ENCODE data around the gene COPS2. TPM values are rescaled to one million over a fixed set of nuclear protein-coding genes. Genes with fewer than 3 reads are reported as not detected.

COPS2 gene
- polyA plus RNA-seq, 2 of the 4 experiments (the other 2 are of a cell fraction) = 64.8 to 66.6 TPM

- no peak for FAIRE-seq
- ATAC-seq = no peak
- Histone ChIP-seq H3K9me3 (no peaks in the 10 kb centered on the region), H3K4me1 (0 out of 3 replicates have a peak, but pooled peaks cover 3% of the 10 kb centered on the region), H3K27ac (no peak overlapping the region), H3K4me2 (no peak overlapping the region), H3K4me3 (no peak overlapping the region)
- DNase-seq (ENCODE audit: low read depth in 1 of 2, low spot score in 1 of 2) = no peak
- ChIA-PET POLR2A (no interaction called here), CTCF (no interaction called here)
- TF ChIP-seq BHLHE40 (IDR thresholded peaks at IDR 0.05; ENCODE audit: low read depth, low read length) (no peak), BCL3 (IDR thresholded peaks at IDR 0.05) (no peak), CBX2 (IDR thresholded peaks at IDR 0.05; ENCODE audit: borderline replicate concordance, low read depth) (no peak), MAFK (IDR thresholded peaks at IDR 0.05; ENCODE audit: partially characterized antibody) (no peak), POLR2AphosphoS2 (conservative IDR thresholded peaks at IDR 0.05; ENCODE audit: low read length) (no peak), MAX (IDR thresholded peaks at IDR 0.05) (no peak), CEBPB (IDR thresholded peaks at IDR 0.05) (no peak), PBX3 (IDR thresholded peaks at IDR 0.05) (no peak), REST (IDR thresholded peaks at IDR 0.05) (no peak), HMGXB4 (CRISPR knock-in tag; IDR thresholded peaks at IDR 0.05; ENCODE audit: borderline replicate concordance) (no peak), KDM5A (IDR thresholded peaks at IDR 0.05) (no peak), TP53 (CRISPR knock-in tag; IDR thresholded peaks at IDR 0.05) (no peak), MYC (IDR thresholded peaks at IDR 0.05; ENCODE audit: borderline replicate concordance, low read length) (no peak), FOSB (CRISPR knock-in tag; IDR thresholded peaks at IDR 0.05) (no peak), EP300 (IDR thresholded peaks at IDR 0.05) (no peak), MAZ (IDR thresholded peaks at IDR 0.05; ENCODE audit: borderline replicate concordance, low read depth, low read length) (no peak), EHMT2 (IDR thresholded peaks at IDR 0.05; ENCODE audit: low read depth) (no peak), RAD21 (conservative IDR thresholded peaks at IDR 0.05 in 1 of 2, IDR thresholded peaks at IDR 0.05 in 1 of 2) (no peak), ZC3H11A (IDR thresholded peaks at IDR 0.05) (no peak), EHF (CRISPR knock-in tag; IDR thresholded peaks at IDR 0.05) (no peak)
Measured at GRCh38 chr15:49096090-49096750, 59.2 kb downstream of the COPS2 start.
